HG03039 (cell line): Measurements from ENCODE around the gene COG4.
A peak's percentile ranks its signal among the peaks of the same experiment; 100 is the strongest.

ENCODE experiments used
- ATAC-seq: cut with Tn5 transposase; IDR thresholded peaks from one replicate; pipeline ENCODE4 v1.9.1; 2021; ENCODE audit warnings: mild to moderate bottlenecking, moderate library complexity; ENCODE audit not compliant: unreplicated experiment

COG4 gene

DNA sequence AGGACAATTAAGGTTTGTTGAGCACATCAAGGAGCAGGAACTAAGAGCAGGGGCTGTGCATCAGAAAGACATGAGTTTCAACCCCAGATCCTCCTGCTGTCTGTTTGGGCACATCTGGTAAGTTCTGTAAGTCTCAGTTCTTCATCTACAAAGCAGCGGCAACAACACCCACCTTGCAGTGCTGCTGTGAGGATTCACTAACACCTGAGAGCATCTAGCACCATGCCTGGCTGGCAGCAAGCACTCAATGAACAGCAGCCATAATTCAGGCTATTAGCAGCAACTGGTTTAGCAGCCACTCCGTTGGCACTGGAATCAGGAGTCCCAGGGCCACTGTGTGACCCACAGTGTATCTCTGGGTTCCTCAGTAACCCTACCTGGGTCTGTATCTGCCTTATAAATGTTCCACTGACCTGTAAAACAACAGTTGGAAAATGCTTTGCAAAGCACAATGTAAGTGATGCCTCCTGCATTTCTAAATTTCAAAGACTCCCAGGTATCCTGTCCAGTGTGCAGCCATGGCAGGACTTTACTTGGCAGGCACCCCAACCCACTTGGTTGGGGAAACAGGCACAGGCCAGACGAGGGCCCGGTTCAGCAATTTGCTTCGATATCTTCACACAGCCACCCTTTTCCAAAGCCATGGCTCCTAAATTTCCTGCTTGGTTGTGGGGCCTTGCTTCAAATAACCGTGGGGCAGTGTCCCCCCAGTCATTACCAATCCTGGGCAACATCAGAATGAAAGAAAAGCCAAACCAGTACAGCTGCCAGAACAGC, 88.7 kb downstream of the COG4 start:
- no peak for ATAC-seq

DNA sequence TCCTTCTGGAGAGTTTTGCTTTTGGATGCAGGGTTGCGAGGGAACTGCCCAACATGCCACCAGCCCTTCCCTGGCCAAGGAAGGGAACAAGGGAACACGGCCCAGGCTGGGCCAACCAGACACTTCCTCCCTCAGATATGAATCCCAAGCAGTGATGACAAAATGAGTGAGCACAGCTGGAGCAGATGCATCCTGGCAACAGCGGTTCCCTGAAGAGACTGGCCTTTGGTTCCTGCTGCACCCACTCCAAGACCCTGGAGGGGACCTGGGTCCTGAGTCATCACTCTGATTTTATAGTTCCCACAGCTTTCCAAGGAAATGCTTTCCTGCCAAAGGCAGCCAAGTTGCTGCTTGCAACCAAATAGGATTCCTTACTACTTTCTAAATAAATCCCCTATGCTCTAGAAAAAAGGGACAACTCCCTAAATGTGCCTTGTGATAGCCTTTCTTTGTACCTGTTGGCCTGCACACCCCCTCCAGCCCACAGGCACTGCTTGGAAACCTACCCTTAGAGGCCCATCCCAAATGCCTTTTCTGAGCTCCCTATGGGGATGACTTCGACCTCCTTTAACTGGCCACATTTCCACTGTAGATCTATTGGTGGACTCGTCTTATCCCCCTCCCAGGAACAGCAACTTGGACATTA, 89.8 kb downstream of the COG4 start:
- no peak for ATAC-seq

DNA sequence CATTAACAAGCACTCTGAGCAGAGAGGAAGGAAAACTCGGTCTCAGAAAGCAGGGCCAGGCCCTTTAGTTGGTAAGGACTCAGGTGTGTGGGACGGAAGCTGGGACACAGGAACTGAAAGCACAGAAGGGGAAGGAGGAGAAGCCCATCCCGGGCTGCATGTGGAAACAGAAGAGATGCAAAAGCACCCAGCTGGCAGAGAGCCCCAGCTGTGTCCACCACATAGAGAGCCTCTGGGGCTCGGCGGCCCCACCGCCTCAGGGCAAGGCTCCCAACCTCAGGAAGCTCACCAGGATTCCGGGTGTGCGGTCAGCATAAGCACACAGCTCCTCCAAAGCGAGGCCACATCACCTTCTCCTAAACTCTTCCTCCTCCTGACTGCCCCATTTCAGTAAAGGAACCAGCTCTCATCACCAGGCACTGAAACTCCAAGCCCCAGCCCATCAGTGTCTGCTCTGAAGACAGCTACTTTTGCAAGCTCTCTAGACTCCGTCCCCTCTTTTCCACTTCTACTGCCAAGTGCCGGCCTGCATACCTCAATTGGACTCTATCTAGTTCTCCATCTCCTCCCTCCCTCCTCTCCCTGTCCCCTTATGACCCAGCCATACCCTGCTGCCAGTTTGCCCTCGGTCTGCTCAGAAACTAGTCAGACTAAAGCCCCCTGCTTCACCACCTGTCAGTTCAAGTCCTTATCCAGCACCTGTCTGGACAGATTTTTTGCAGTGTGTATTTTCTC, 90.5 kb downstream of the COG4 start:
- ATAC-seq: no peak

DNA sequence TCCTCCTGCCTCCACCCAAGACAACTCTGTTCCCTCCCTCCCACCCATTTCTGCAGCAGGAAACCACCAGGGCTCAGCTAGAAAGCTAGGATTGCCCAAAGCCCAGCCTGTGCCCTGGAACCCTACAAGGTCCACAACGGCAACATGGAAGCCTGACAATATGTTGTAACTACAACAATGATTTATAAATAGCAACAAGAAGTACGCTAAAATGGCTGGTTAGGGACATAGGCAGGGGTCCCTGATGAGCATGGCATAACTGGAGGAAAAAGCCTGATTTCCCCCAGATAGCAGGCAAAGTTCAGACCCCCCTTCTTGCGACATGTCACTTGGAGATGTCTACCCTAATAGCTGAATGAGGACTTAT, 91.0 kb downstream of the COG4 start:
- ATAC-seq: no peak

DNA sequence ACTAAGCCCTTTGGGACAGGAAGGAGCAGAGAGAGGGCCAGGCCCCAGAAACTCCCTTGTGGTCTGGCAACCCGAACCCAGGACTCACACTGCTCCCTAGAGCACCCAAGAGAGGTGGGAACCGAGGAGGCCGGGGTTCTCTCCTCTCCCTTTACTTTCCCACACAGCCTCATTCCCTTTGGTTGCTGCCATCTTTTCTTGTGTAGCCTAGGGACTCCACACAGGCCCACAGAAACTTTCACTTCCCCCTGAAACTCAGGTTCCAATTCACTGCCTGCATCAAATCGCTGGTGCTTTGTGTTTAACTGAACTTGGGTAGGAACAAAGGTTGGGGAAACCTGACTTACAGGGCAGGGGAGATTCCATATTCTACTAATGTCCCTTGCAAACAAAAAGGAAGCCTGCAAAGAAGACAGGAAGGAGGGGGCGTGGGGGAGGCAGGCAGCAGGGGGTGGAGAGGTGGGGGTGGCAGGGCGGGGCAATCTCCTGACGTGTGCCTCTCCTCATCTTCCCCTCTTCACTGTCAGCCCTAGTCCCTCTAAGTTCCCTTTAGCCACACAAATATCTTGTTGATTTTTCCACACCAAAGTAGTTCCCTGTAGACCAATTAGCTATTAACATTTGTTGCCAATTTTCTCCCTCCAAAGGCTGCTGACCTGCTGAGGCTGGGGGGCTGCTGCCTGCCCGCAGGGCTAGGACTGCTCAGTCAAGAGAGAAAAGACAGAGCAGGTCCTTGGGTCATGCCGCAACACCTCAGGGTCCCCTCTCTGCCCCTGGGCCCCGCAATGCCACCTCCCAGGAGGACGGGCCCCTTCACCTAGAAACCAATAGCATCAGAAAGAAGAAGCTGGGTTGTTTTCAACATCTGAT, 92.5 kb downstream of the COG4 start:
- peak; percentile 41 for ATAC-seq
